Endothelial cell of umbilical vein (primary cell): Measurements from ENCODE around the gene TMEM220. TPM values are rescaled to one million over a fixed set of nuclear protein-coding genes. Genes with fewer than 3 reads are reported as not detected.

ENCODE experiments used
- BruUV-seq: library from RNA; stranded (reverse); fragments of 400-500 nt; replicated peaks from 2 replicates; lab custom pipeline; 2021; lab: Mats Ljungman, UMichigan
- CTCF ChIA-PET: fragments of 300-600, 350-600 bp; sonication (Branson Sonifier 250); formaldehyde crosslinking; loops from one replicate; lab custom pipeline; 2021; ENCODE audit warnings: antibody characterized with exemption, inconsistent platforms; lab: Charles Lee
- POLR2A ChIA-PET: fragments of 300-600, 350-600 bp; sonication (Branson Sonifier 250); formaldehyde crosslinking; loops from one replicate; lab custom pipeline; 2021; ENCODE audit warnings: antibody characterized with exemption, inconsistent platforms; lab: Charles Lee
- DNase-seq: peaks from one replicate; pipeline ENCODE4 v3.0.0-alpha.2; 2011; ENCODE audit warnings: low read depth, low spot score
- FAIRE-seq: peaks from 2 replicates; lab custom pipeline; 2011; peaks lifted over from hg19 to GRCh38; lab: Jason Lieb, UNC
- H2AFZ ChIP-seq: 2 replicates; pipeline ENCODE4 v1.6.0; 2012; ENCODE audit warnings: low read depth, low read length, control low read depth, inconsistent platforms
- H3K27ac ChIP-seq: 2 replicates; pipeline ENCODE4 v1.5.1; 2011; ENCODE audit warnings: low read depth, mild to moderate bottlenecking, control low read depth, low read length, moderate library complexity; ENCODE audit not compliant: insufficient read depth
- H3K27me3 ChIP-seq, 2 experiments: 2 replicates each; pipeline versions ENCODE4 v1.6.0 to v1.6.1; 2011; ENCODE audit warnings: low read length in 2 of 2, mixed read lengths in 1 of 2; ENCODE audit not compliant: control insufficient read depth in 2 of 2, insufficient read depth in 2 of 2
- H3K36me3 ChIP-seq, 2 experiments: 2 replicates in 1 of 2; 3 replicates in 1 of 2; pipeline ENCODE4 v1.5.1; 2011; ENCODE audit warnings: low read length in 2 of 2, mild to moderate bottlenecking in 1 of 2, moderate library complexity in 1 of 2; ENCODE audit not compliant: control insufficient read depth in 2 of 2, insufficient read depth in 2 of 2; ENCODE audit errors: extremely low read depth in 1 of 2
- H3K4me1 ChIP-seq: 3 replicates; pipeline ENCODE4 v1.5.1; 2011; ENCODE audit warnings: mild to moderate bottlenecking, low read length; ENCODE audit not compliant: control insufficient read depth, insufficient read depth; ENCODE audit errors: extremely low read depth
- H3K4me2 ChIP-seq: 2 replicates; pipeline ENCODE4 v1.6.1; 2011; ENCODE audit warnings: low read length, control low read depth, mixed read lengths; ENCODE audit not compliant: insufficient read depth
- H3K4me3 ChIP-seq, 3 experiments: fragments of 200-600 bp in 1 of 3; sonication (generic), shearing (Covaris generic) in 1 of 3; replicated peaks in 1 of 3; 2 replicates each; pipeline ENCODE4 v1.5.1; 2011 to 2016; ENCODE audit warnings: control low read depth in 3 of 3, low read length in 3 of 3, mild to moderate bottlenecking in 2 of 3, inconsistent platforms in 1 of 3, low read depth in 1 of 3, moderate library complexity in 1 of 3; ENCODE audit not compliant: insufficient read depth in 1 of 3
- H3K79me2 ChIP-seq: 2 replicates; pipeline ENCODE4 v1.6.0; 2012; ENCODE audit warnings: low read length, inconsistent platforms; ENCODE audit not compliant: control insufficient read depth, insufficient read depth
- H3K9ac ChIP-seq: replicated peaks from 2 replicates; pipeline ENCODE3; 2011; ENCODE audit warnings: low read length, control low read depth; ENCODE audit not compliant: insufficient read depth; ENCODE audit errors: extremely low read depth
- H3K9me1 ChIP-seq: replicated peaks from 3 replicates; pipeline ENCODE4 v1.6.0; 2011; ENCODE audit warnings: mild to moderate bottlenecking, low read length; ENCODE audit not compliant: control insufficient read depth, insufficient read depth; ENCODE audit errors: extremely low read depth
- H3K9me3 ChIP-seq: replicated peaks from 2 replicates; pipeline ENCODE4 v1.5.1; 2012; ENCODE audit warnings: low read length, inconsistent platforms; ENCODE audit not compliant: control insufficient read depth, insufficient read depth
- H4K20me1 ChIP-seq: replicated peaks from 2 replicates; pipeline ENCODE3; 2011; ENCODE audit warnings: mild to moderate bottlenecking, low read length; ENCODE audit not compliant: control insufficient read depth, insufficient read depth; ENCODE audit errors: extremely low read depth
- EZH2 ChIP-seq: IDR thresholded peaks from 2 replicates; pipeline ENCODE4 v1.6.1; 2012; ENCODE audit warnings: borderline replicate concordance, low read depth, mild to moderate bottlenecking, moderate library complexity, low read length, inconsistent platforms; ENCODE audit not compliant: severe bottlenecking
- FOS ChIP-seq: IDR thresholded peaks from 2 replicates; pipeline ENCODE4 v1.6.1; 2011; ENCODE audit warnings: mild to moderate bottlenecking, low read length, moderate library complexity, borderline replicate concordance; ENCODE audit not compliant: insufficient read depth
- GATA2 ChIP-seq: IDR thresholded peaks from 2 replicates; pipeline ENCODE4 v1.7.0; 2011; ENCODE audit warnings: low read depth, mild to moderate bottlenecking, moderate library complexity, mixed read lengths, low read length; ENCODE audit not compliant: insufficient read length, insufficient read depth
- JUN ChIP-seq: IDR thresholded peaks from 2 replicates; pipeline ENCODE4 v1.6.1; 2011; ENCODE audit warnings: borderline replicate concordance, low read depth; ENCODE audit not compliant: insufficient read length, insufficient read depth
- MAX ChIP-seq: IDR thresholded peaks from 2 replicates; pipeline ENCODE4 v1.6.1; 2011; ENCODE audit not compliant: insufficient read depth, insufficient read length
- MYC ChIP-seq: IDR thresholded peaks from one replicate; pipeline ENCODE4 v1.6.1; 2011; ENCODE audit warnings: mild to moderate bottlenecking, low read depth, low read length
- POLR2A ChIP-seq: IDR thresholded peaks from 2 replicates; pipeline ENCODE4 v1.6.1; 2012; ENCODE audit warnings: low read depth, mild to moderate bottlenecking, control low read depth, low read length
- POLR2AphosphoS5 ChIP-seq: IDR thresholded peaks from 2 replicates; pipeline ENCODE4 v1.6.1; 2012; ENCODE audit warnings: low read depth, mild to moderate bottlenecking, control low read depth, low read length, moderate library complexity; ENCODE audit not compliant: insufficient read depth
- dilution Hi-C: fragments of 300-500 bp; cut with MboI; formaldehyde crosslinking; loops from one replicate; pipeline ENCODE4 v1.15.0; 2019; ENCODE audit warnings: low sequenced_read_pairs; ENCODE audit not compliant: extremely low pct_ligation_motif_present
- intact Hi-C: fragments of 100-400 bp; cut with micrococcal nuclease; formaldehyde crosslinking; loops from one replicate; pipeline ENCODE4 v1.10.0; 2022
- polyA plus RNA-seq, 4 experiments: library from polyadenylated mRNA; depleted of rRNA in 3 of 4; stranded (reverse) in 3 of 4; unstranded in 1 of 4; fragments of >200 nt; gene quantifications; 2 replicates each; pipeline versions ENCODE4 v1.2.1 to v1.2.3, GENCODE V29; 2011 to 2012; ENCODE audit warnings: missing spikeins in 1 of 4
- total RNA-seq: library from RNA; stranded (reverse); gene quantifications from 2 replicates; pipeline ENCODE4 v1.2.3, GENCODE V29; 2021
- TF ChIP-seq, protein P1 (sequence below), 2 donors: IDR thresholded peaks; 1 replicate in 1 of 2; 2 replicates in 1 of 2; pipeline ENCODE4 v1.5.1; 2011; ENCODE audit warnings: low read length in 2 of 2, mild to moderate bottlenecking in 2 of 2, moderate library complexity in 2 of 2, control low read depth in 1 of 2, inconsistent platforms in 1 of 2, low read depth in 1 of 2; ENCODE audit not compliant: insufficient read depth in 1 of 2; ENCODE audit errors: extremely low read depth in 1 of 2

TMEM220 gene
- total and polyA plus RNA-seq, 2 donors (not counting 3 experiments of a cell fraction or from before 2014, with no cell fraction given), result 3.6 to 11.2 TPM

DNA sequence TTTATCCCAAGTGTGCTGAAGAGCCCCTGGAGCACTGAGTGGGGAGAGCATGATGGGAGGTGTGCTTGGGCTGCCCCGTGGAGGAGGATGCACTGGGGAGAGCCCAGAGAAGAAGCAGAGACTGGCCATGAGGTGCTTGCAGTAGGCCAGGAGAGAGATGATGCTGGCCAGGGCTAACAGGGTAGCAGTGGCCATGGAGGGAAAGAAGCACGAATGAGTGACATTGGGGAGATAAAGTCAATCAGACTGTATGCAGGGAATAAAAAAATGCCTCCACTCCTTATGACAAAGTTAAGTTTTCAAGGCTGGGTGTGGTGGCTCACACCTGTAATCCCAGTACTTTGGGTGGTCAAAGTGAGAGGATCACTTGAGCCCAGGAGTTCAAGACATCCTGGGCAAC lies 5.4 kb upstream of the TMEM220 start:
- DNase-seq (no peak), FAIRE-seq (no peak)
- no TSS peak for BruUV-seq
- ChIA-PET POLR2A (no interaction called here), CTCF (interaction anchor here (0.6 to 2.9 kb wide), 3 partner anchors 12 to 110 kb away, joined by 3 to 19 read pairs (median 6); no protein-coding TSS in a partner anchor)
- Histone ChIP-seq H3K4me3 (no peak overlapping the region), H3K4me1 (peaks cover 6% of the 10 kb centered on the region), H3K9me3 (no peaks in the 10 kb centered on the region), H3K36me3 (no peaks in the 10 kb centered on the region), H3K27me3 (peaks cover 0 to 3% of the 10 kb centered on the region in 2 experiments), H3K4me2 (no peak overlapping the region), H4K20me1 (no peaks in the 10 kb centered on the region), H3K9ac (no peak overlapping the region), H3K27ac (no peak overlapping the region), H2AFZ (no peak overlapping the region), H3K9me1 (no peaks in the 10 kb centered on the region), H3K79me2 (no peaks in the 10 kb centered on the region)
- intact Hi-C loops (loop anchor here (10.0 kb wide), 1 partner anchor 1250 kb away; no protein-coding TSS in a partner anchor), dilution Hi-C loops (no loop called here)
- TF ChIP-seq FOS (no peak), POLR2AphosphoS5 (no peak), MYC (no peak), GATA2 (no peak), MAX (no peak), EZH2 (no peak), POLR2A (no peak), JUN (no peak)
- TF ChIP-seq, protein P1, sequence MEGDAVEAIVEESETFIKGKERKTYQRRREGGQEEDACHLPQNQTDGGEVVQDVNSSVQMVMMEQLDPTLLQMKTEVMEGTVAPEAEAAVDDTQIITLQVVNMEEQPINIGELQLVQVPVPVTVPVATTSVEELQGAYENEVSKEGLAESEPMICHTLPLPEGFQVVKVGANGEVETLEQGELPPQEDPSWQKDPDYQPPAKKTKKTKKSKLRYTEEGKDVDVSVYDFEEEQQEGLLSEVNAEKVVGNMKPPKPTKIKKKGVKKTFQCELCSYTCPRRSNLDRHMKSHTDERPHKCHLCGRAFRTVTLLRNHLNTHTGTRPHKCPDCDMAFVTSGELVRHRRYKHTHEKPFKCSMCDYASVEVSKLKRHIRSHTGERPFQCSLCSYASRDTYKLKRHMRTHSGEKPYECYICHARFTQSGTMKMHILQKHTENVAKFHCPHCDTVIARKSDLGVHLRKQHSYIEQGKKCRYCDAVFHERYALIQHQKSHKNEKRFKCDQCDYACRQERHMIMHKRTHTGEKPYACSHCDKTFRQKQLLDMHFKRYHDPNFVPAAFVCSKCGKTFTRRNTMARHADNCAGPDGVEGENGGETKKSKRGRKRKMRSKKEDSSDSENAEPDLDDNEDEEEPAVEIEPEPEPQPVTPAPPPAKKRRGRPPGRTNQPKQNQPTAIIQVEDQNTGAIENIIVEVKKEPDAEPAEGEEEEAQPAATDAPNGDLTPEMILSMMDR (IDR thresholded peaks at IDR 0.05; ENCODE audit: extremely low read depth in 1 of 2, insufficient read depth in 1 of 2, low read depth in 1 of 2, low read length in 2 of 2), result no peak
